GM23338 (cell line): Measurements from ENCODE around the gene HERPUD2. TPM values are rescaled to one million over a fixed set of nuclear protein-coding genes. Genes with fewer than 3 reads are reported as not detected.
"Not testable (repeated sequence)": the region's sequence is repeated elsewhere in the genome, so short reads cannot be mapped to it uniquely, and the experiment has no call there.

Source experiments
- ATAC-seq: fragments of 200-7000 bp; cut with Tn5 transposase; 3 replicates; pipeline ENCODE4 v1.9.1; 2020
- DNase-seq: peaks from one replicate; pipeline ENCODE4 v3.0.0-alpha.2; 2015; ENCODE audit warnings: low spot score
- H2AFZ ChIP-seq: fragments of 200-600 bp; sonication (generic); 2 replicates; pipeline ENCODE4 v1.8.0; 2016; ENCODE audit warnings: antibody characterized with exemption, mild to moderate bottlenecking, moderate library complexity
- H3F3A ChIP-seq: fragments of 200-600 bp; sonication (generic); replicated peaks from 2 replicates; pipeline ENCODE4 v1.8.0; 2017; ENCODE audit warnings: antibody characterized with exemption, mixed run types, low read depth
- H3K27ac ChIP-seq: fragments of 200-600 bp; sonication (generic); 2 replicates; pipeline ENCODE4 v1.6.1; 2016; ENCODE audit warnings: low read depth
- H3K27me3 ChIP-seq: fragments of 200-600 bp; sonication (generic); 2 replicates; pipeline ENCODE4 v1.8.0; 2016; ENCODE audit warnings: mild to moderate bottlenecking, mixed run types, moderate library complexity; ENCODE audit not compliant: insufficient read depth
- H3K36me3 ChIP-seq: fragments of 200-600 bp; sonication (generic); 2 replicates; pipeline ENCODE4 v1.8.0; 2016; ENCODE audit warnings: mild to moderate bottlenecking; ENCODE audit not compliant: insufficient read depth
- H3K4me1 ChIP-seq: fragments of 200-600 bp; sonication (generic); 2 replicates; pipeline ENCODE4 v1.8.0; 2016; ENCODE audit warnings: mild to moderate bottlenecking, moderate library complexity; ENCODE audit not compliant: insufficient read depth
- H3K4me2 ChIP-seq: fragments of 200-600 bp; sonication (generic); 2 replicates; pipeline ENCODE4 v1.7.1; 2017; ENCODE audit warnings: mixed run types
- H3K4me3 ChIP-seq: fragments of 200-600 bp; sonication (generic); 2 replicates; pipeline ENCODE4 v1.6.1; 2016; ENCODE audit warnings: mixed run types
- H3K79me2 ChIP-seq: fragments of 200-600 bp; sonication (generic); replicated peaks from 2 replicates; pipeline ENCODE4 v1.8.0; 2017; ENCODE audit warnings: mild to moderate bottlenecking; ENCODE audit not compliant: insufficient read depth
- H3K9me2 ChIP-seq: fragments of 200-600 bp; sonication (generic); 2 replicates; pipeline ENCODE4 v1.8.0; 2017; ENCODE audit not compliant: insufficient read depth
- H4K20me1 ChIP-seq: fragments of 200-600 bp; sonication (generic); replicated peaks from 2 replicates; pipeline ENCODE4 v1.8.0; 2017; ENCODE audit warnings: mild to moderate bottlenecking; ENCODE audit not compliant: insufficient read depth
- H3K27ac Mint-ChIP-seq: 2 replicates; pipeline ENCODE4 v1.8.0; 2020; ENCODE audit warnings: inconsistent platforms, mild to moderate bottlenecking, moderate library complexity, mixed read lengths
- H3K27me3 Mint-ChIP-seq: 3 replicates; pipeline ENCODE4 v1.8.0; 2022; ENCODE audit warnings: low read depth, mild to moderate bottlenecking, moderate library complexity, mixed read lengths, inconsistent platforms; ENCODE audit not compliant: insufficient read depth, poor library complexity
- H3K36me3 Mint-ChIP-seq: 3 replicates; pipeline ENCODE4 v1.8.0; 2021; ENCODE audit warnings: low read depth, mild to moderate bottlenecking, inconsistent platforms, moderate library complexity, mixed read lengths
- H3K4me1 Mint-ChIP-seq: 3 replicates; pipeline ENCODE4 v1.8.0; 2020; ENCODE audit warnings: mild to moderate bottlenecking, inconsistent platforms, mixed read lengths
- H3K4me3 Mint-ChIP-seq: 3 replicates; pipeline ENCODE4 v1.8.0; 2021; ENCODE audit warnings: moderate library complexity, mild to moderate bottlenecking, inconsistent platforms, mixed read lengths
- H3K9me3 Mint-ChIP-seq: 3 replicates; pipeline ENCODE4 v1.8.0; 2020; ENCODE audit warnings: moderate library complexity, mild to moderate bottlenecking, inconsistent platforms, mixed read lengths
- CREB1 ChIP-seq: fragments of 250-450 bp; sonication (Bioruptor Pico); IDR thresholded peaks from 2 replicates; pipeline ENCODE4 v1.5.0; 2020; ENCODE audit warnings: low read depth, mild to moderate bottlenecking, moderate library complexity
- EZH2 ChIP-seq: fragments of 200-600 bp; sonication (generic); IDR thresholded peaks from one replicate; pipeline ENCODE4 v1.8.0; 2017; ENCODE audit warnings: antibody characterized with exemption, mild to moderate bottlenecking, low read depth; ENCODE audit not compliant: unreplicated experiment
- EZH2phosphoT487 ChIP-seq: fragments of 200-600 bp; sonication (generic); IDR thresholded peaks from one replicate; pipeline ENCODE4 v1.8.1; 2018; ENCODE audit warnings: antibody characterized with exemption; ENCODE audit not compliant: unreplicated experiment
- NANOG ChIP-seq: IDR thresholded peaks from 2 replicates; pipeline ENCODE4 v1.6.1; 2016; ENCODE audit warnings: antibody characterized with exemption, borderline replicate concordance
- POLR2AphosphoS5 ChIP-seq: IDR thresholded peaks from 2 replicates; pipeline ENCODE4 v1.6.1; 2016; ENCODE audit warnings: antibody characterized with exemption, low read depth
- STAT1 ChIP-seq: IDR thresholded peaks from one replicate; pipeline ENCODE4 v1.6.1; 2016; ENCODE audit warnings: antibody characterized with exemption; ENCODE audit not compliant: unreplicated experiment
- ZNF114 ChIP-seq: fragments of 250-450 bp; sonication (Bioruptor Pico); IDR thresholded peaks from 2 replicates; pipeline ENCODE4 v1.5.0; 2020; ENCODE audit warnings: mild to moderate bottlenecking, moderate library complexity
- polyA plus RNA-seq: library from polyadenylated mRNA; unstranded; fragments of >200 nt; fragmentation: Nextera tagmentation; extraction: Ambion mirVana; gene quantifications from 2 replicates; pipeline ENCODE4 v1.2.1, GENCODE V29; 2016
- total RNA-seq: library from RNA; depleted of rRNA; stranded (reverse); fragments of >200 nt; shearing (Covaris generic); gene quantifications from 2 replicates; pipeline ENCODE4 v1.2.3, GENCODE V29; 2014
- TF ChIP-seq, protein P1 (sequence below): IDR thresholded peaks from one replicate; pipeline ENCODE4 v1.6.1; 2018; ENCODE audit warnings: antibody characterized with exemption; ENCODE audit not compliant: unreplicated experiment
- TF ChIP-seq, protein P2 (sequence below): fragments of 250-450 bp; sonication (Bioruptor Pico); IDR thresholded peaks from 2 replicates; pipeline ENCODE4 v1.5.0; 2020; ENCODE audit warnings: mild to moderate bottlenecking, moderate library complexity
- TF ChIP-seq, protein P3 (sequence below), 2 experiments: fragments of 200-600 bp in 1 of 2; sonication (generic) in 1 of 2; conservative IDR thresholded peaks; 2 replicates each; pipeline versions ENCODE4 v1.5.1 to v1.6.1; 2016 to 2017; ENCODE audit warnings: antibody characterized with exemption in 2 of 2, low read depth in 2 of 2, mild to moderate bottlenecking in 2 of 2, moderate library complexity in 1 of 2

Gene HERPUD2
- total and polyA plus RNA-seq, 2 experiments from 2014 or later: 8.0 to 12.0 TPM

GRCh38 chr7:35690614-35691013, 4.3 kb downstream of the HERPUD2 start:
- not testable (repeated sequence) for H3K9me3 Mint-ChIP-seq, H3K27ac Mint-ChIP-seq, H3F3A ChIP-seq, DNase-seq, H3K4me3 ChIP-seq, H3K36me3 ChIP-seq, H2AFZ ChIP-seq, ATAC-seq, H3K4me3 Mint-ChIP-seq, H3K27ac ChIP-seq, H3K4me2 ChIP-seq, H3K9me2 ChIP-seq
- Histone ChIP-seq H3K79me2 (peaks cover 47% of the 10 kb centered on the region), H4K20me1 (peaks cover 25% of the 10 kb centered on the region), H3K27me3 (peaks cover 29% of the 10 kb centered on the region), H3K4me1 (peaks cover 10% of the 10 kb centered on the region)
- H3K4me1 Mint-ChIP-seq: peaks cover 21% of the 10 kb centered on the region
- peaks cover 13% of the 10 kb centered on the region for H3K36me3 Mint-ChIP-seq
- H3K27me3 Mint-ChIP-seq: peaks cover 11% of the 10 kb centered on the region

DNA sequence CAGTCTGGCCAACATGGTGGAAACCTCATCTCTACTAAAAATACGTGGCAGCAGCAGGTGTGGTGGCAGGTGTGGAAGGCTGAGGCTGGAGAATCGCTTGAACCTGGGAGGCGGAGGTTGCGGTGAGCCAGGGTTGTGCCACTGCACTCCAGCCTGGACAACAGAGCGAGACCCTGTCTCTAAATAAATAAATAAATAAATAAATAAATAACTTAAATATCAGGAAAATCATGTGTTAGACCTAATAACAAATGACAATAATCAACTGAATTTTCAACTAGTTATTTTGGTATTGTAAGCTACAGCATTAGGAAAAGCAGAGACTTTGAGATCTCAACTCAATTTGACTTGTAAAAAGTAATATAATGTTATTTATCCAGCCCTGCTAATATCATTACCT, 9.2 kb downstream of the HERPUD2 start:
- DNase-seq (no peak), ATAC-seq (no peak)
- H3K4me2 ChIP-seq: no peak overlapping the region
- H3K9me3 Mint-ChIP-seq: peaks cover 3% of the 10 kb centered on the region; the same call in 1 of the 3 replicates
- H3K4me3 Mint-ChIP-seq: no peak overlapping the region
- H3K4me1 ChIP-seq: no peaks in the 10 kb centered on the region
- no peak overlapping the region for H3K27ac Mint-ChIP-seq
- H3K9me2 ChIP-seq: no peaks in the 10 kb centered on the region
- H3K27me3 Mint-ChIP-seq: no peaks in the 10 kb centered on the region
- no peaks in the 10 kb centered on the region for H3K36me3 ChIP-seq
- H2AFZ ChIP-seq: no peak overlapping the region
- H3K36me3 Mint-ChIP-seq: peaks cover 17% of the 10 kb centered on the region; the same call in 2 of the 3 replicates
- no peaks in the 10 kb centered on the region for H3F3A ChIP-seq
- peaks cover 8% of the 10 kb centered on the region for H4K20me1 ChIP-seq
- H3K79me2 ChIP-seq: peaks cover 63% of the 10 kb centered on the region
- H3K27ac ChIP-seq: no peak overlapping the region
- H3K4me3 ChIP-seq: no peak overlapping the region
- H3K27me3 ChIP-seq: no peaks in the 10 kb centered on the region
- H3K4me1 Mint-ChIP-seq: no peaks in the 10 kb centered on the region; the same call in 1 of the 3 replicates
- TF ChIP-seq POLR2AphosphoS5 (no peak), ZNF114 (no peak), NANOG (no peak), EZH2 (no peak), CREB1 (CRISPR knock-in tag) (no peak), EZH2phosphoT487 (no peak), STAT1 (no peak)
- TF ChIP-seq, protein P1, sequence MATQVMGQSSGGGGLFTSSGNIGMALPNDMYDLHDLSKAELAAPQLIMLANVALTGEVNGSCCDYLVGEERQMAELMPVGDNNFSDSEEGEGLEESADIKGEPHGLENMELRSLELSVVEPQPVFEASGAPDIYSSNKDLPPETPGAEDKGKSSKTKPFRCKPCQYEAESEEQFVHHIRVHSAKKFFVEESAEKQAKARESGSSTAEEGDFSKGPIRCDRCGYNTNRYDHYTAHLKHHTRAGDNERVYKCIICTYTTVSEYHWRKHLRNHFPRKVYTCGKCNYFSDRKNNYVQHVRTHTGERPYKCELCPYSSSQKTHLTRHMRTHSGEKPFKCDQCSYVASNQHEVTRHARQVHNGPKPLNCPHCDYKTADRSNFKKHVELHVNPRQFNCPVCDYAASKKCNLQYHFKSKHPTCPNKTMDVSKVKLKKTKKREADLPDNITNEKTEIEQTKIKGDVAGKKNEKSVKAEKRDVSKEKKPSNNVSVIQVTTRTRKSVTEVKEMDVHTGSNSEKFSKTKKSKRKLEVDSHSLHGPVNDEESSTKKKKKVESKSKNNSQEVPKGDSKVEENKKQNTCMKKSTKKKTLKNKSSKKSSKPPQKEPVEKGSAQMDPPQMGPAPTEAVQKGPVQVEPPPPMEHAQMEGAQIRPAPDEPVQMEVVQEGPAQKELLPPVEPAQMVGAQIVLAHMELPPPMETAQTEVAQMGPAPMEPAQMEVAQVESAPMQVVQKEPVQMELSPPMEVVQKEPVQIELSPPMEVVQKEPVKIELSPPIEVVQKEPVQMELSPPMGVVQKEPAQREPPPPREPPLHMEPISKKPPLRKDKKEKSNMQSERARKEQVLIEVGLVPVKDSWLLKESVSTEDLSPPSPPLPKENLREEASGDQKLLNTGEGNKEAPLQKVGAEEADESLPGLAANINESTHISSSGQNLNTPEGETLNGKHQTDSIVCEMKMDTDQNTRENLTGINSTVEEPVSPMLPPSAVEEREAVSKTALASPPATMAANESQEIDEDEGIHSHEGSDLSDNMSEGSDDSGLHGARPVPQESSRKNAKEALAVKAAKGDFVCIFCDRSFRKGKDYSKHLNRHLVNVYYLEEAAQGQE: no peak
- TF ChIP-seq, protein P2, sequence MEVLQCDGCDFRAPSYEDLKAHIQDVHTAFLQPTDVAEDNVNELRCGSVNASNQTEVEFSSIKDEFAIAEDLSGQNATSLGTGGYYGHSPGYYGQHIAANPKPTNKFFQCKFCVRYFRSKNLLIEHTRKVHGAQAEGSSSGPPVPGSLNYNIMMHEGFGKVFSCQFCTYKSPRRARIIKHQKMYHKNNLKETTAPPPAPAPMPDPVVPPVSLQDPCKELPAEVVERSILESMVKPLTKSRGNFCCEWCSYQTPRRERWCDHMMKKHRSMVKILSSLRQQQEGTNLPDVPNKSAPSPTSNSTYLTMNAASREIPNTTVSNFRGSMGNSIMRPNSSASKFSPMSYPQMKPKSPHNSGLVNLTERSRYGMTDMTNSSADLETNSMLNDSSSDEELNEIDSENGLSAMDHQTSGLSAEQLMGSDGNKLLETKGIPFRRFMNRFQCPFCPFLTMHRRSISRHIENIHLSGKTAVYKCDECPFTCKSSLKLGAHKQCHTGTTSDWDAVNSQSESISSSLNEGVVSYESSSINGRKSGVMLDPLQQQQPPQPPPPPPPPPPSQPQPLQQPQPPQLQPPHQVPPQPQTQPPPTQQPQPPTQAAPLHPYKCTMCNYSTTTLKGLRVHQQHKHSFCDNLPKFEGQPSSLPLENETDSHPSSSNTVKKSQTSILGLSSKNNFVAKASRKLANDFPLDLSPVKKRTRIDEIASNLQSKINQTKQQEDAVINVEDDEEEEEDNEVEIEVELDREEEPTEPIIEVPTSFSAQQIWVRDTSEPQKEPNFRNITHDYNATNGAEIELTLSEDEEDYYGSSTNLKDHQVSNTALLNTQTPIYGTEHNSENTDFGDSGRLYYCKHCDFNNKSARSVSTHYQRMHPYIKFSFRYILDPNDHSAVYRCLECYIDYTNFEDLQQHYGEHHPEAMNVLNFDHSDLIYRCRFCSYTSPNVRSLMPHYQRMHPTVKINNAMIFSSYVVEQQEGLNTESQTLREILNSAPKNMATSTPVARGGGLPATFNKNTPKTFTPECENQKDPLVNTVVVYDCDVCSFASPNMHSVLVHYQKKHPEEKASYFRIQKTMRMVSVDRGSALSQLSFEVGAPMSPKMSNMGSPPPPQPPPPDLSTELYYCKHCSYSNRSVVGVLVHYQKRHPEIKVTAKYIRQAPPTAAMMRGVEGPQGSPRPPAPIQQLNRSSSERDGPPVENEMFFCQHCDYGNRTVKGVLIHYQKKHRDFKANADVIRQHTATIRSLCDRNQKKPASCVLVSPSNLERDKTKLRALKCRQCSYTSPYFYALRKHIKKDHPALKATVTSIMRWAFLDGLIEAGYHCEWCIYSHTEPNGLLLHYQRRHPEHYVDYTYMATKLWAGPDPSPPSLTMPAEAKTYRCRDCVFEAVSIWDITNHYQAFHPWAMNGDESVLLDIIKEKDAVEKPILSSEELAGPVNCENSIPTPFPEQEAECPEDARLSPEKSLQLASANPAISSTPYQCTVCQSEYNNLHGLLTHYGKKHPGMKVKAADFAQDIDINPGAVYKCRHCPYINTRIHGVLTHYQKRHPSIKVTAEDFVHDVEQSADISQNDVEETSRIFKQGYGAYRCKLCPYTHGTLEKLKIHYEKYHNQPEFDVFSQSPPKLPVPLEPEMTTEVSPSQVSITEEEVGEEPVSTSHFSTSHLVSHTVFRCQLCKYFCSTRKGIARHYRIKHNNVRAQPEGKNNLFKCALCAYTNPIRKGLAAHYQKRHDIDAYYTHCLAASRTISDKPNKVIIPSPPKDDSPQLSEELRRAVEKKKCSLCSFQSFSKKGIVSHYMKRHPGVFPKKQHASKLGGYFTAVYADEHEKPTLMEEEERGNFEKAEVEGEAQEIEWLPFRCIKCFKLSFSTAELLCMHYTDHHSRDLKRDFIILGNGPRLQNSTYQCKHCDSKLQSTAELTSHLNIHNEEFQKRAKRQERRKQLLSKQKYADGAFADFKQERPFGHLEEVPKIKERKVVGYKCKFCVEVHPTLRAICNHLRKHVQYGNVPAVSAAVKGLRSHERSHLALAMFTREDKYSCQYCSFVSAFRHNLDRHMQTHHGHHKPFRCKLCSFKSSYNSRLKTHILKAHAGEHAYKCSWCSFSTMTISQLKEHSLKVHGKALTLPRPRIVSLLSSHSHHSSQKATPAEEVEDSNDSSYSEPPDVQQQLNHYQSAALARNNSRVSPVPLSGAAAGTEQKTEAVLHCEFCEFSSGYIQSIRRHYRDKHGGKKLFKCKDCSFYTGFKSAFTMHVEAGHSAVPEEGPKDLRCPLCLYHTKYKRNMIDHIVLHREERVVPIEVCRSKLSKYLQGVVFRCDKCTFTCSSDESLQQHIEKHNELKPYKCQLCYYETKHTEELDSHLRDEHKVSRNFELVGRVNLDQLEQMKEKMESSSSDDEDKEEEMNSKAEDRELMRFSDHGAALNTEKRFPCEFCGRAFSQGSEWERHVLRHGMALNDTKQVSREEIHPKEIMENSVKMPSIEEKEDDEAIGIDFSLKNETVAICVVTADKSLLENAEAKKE (CRISPR knock-in tag): no peak
- TF ChIP-seq, protein P3, sequence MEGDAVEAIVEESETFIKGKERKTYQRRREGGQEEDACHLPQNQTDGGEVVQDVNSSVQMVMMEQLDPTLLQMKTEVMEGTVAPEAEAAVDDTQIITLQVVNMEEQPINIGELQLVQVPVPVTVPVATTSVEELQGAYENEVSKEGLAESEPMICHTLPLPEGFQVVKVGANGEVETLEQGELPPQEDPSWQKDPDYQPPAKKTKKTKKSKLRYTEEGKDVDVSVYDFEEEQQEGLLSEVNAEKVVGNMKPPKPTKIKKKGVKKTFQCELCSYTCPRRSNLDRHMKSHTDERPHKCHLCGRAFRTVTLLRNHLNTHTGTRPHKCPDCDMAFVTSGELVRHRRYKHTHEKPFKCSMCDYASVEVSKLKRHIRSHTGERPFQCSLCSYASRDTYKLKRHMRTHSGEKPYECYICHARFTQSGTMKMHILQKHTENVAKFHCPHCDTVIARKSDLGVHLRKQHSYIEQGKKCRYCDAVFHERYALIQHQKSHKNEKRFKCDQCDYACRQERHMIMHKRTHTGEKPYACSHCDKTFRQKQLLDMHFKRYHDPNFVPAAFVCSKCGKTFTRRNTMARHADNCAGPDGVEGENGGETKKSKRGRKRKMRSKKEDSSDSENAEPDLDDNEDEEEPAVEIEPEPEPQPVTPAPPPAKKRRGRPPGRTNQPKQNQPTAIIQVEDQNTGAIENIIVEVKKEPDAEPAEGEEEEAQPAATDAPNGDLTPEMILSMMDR (conservative IDR thresholded peaks at IDR 0.05; ENCODE audit: low read depth in 2 of 2): no peak
